Adrenal gland (tissue), 5 donors: ENCODE results near the gene DLX3.

Experiments
- CTCF ChIP-seq, 6 experiments: fragments of 450-650 bp in 4 of 6; fragments of 200-600 bp in 2 of 6; sonication (generic) in 1 of 6; IDR thresholded peaks; 1 replicate in 5 of 6; 2 replicates in 1 of 6; pipeline versions ENCODE4 v1.5.1 to v1.8.0; 2016 to 2021; ENCODE audit warnings: antibody characterized with exemption in 6 of 6, mild to moderate bottlenecking in 2 of 6, moderate library complexity in 1 of 6
- POLR2A ChIP-seq, 2 donors: fragments of 450-650 bp; IDR thresholded peaks; one replicate each; pipeline ENCODE4 v1.6.1; 2017; ENCODE audit warnings: antibody characterized with exemption in 2 of 2, mild to moderate bottlenecking in 2 of 2, moderate library complexity in 1 of 2
- donor health status: DM: no; HTN: no; CAD: no.

GRCh38 chr17:49985310-49985990 is 9.6 kb downstream of the DLX3 start:
- TF ChIP-seq CTCF (IDR thresholded peaks at IDR 0.05) (no peak), POLR2A (IDR thresholded peaks at IDR 0.05) (no peak)
